Mucosa of rectum (tissue), 2 donors: ENCODE data around the gene TARM1.
"Not testable (repeated sequence)": the region's sequence is repeated elsewhere in the genome, so short reads cannot be mapped to it uniquely, and the experiment has no call there.

Experiments
- H3K27ac ChIP-seq, 2 donors: one replicate each; pipeline ENCODE4 v1.7.0; 2013; ENCODE audit warnings: inconsistent platforms in 2 of 2, low read depth in 2 of 2, low read length in 2 of 2
- H3K27me3 ChIP-seq, 2 donors: one replicate each; pipeline ENCODE4 v1.7.0; 2013; ENCODE audit warnings: low read length in 2 of 2; ENCODE audit not compliant: control insufficient read depth in 2 of 2, insufficient read depth in 2 of 2
- H3K36me3 ChIP-seq, 2 donors: one replicate each; pipeline ENCODE4 v1.7.0; 2013; ENCODE audit warnings: low read length in 2 of 2; ENCODE audit not compliant: control insufficient read depth in 2 of 2, insufficient read depth in 2 of 2
- H3K4me1 ChIP-seq, 2 donors: one replicate each; pipeline ENCODE4 v1.7.0; 2013; ENCODE audit warnings: low read length in 2 of 2, mild to moderate bottlenecking in 1 of 2; ENCODE audit not compliant: control insufficient read depth in 2 of 2, insufficient read depth in 2 of 2
- H3K4me3 ChIP-seq, 2 donors: one replicate each; pipeline ENCODE4 v1.7.0; 2013; ENCODE audit warnings: low read length in 2 of 2
- H3K9ac ChIP-seq, 2 donors: one replicate each; pipeline ENCODE4 v1.7.0; 2013; ENCODE audit warnings: low read length in 2 of 2, low read depth in 1 of 2, mild to moderate bottlenecking in 1 of 2
- H3K9me3 ChIP-seq, 2 donors: one replicate each; pipeline ENCODE4 v1.7.0; 2013; ENCODE audit warnings: low read length in 2 of 2; ENCODE audit not compliant: control insufficient read depth in 2 of 2
- donor health status: healthy.
- donor health status: Normal muscosa, but diverticular disease.

The TARM1 gene

DNA sequence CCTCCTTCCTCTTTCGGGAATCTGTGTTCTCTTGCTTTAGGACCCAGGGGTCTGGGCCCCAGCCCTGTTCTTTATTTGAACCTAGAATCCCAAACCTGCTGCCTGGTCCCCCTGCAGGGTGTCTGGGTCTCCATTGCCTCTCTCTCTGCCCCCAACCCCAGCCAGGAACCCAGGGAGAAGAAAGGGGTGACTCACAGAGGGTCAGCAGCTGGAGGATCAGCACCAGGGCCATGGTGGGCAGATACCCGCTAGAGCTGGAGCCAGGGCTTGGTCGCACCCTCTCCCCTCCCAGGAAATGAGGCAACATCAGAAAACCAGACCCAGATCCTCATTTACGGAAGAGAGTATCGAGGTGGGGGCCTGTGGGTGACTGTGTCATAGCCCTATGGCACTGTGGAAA, 19.4 kb upstream of the TARM1 start, which contains the start of gene OSCAR:
Gene OSCAR, minus strand, starts transcription at position 243 of the 400 bp plus-strand sequence. Its CDS starts 11 bp downstream, at position 232.
- no peaks in the 10 kb centered on the region for H3K9me3 ChIP-seq
- H3K36me3 ChIP-seq = peaks cover 0 to 3% of the 10 kb centered on the region in 2 donors
- no peak within 1 kb of the TSS for H3K4me3 ChIP-seq
- peaks cover 13 to 16% of the 10 kb centered on the region in 2 donors for H3K4me1 ChIP-seq
- H3K27me3 ChIP-seq = peaks cover 0 to 6% of the 10 kb centered on the region in 2 donors
- H3K9ac ChIP-seq = no peak within 1 kb of the TSS
- no peak within 1 kb of the TSS for H3K27ac ChIP-seq

DNA sequence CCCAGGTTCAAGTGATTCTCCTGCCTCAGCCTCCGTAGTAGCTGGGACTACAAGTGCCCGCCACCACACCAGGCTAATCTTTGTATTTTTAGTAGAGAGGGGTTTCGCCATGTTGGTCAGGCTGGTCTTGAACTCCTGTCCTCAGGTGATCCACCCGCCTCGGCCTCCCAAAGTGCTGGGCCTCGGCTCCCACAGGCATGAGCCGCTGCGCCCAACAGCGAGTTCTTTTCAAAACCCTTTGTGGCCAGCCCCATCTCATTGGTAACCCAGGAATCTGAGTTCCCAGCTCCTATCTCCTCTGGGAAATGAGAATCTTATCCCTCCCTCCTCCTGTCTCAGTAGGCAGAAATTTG, 18.7 kb upstream of the TARM1 start:
- H3K36me3 ChIP-seq, H3K9ac ChIP-seq, H3K4me3 ChIP-seq, H3K27me3 ChIP-seq, H3K9me3 ChIP-seq, H3K27ac ChIP-seq: not testable (repeated sequence)
- peaks cover 13 to 16% of the 10 kb centered on the region in 2 donors for H3K4me1 ChIP-seq

DNA sequence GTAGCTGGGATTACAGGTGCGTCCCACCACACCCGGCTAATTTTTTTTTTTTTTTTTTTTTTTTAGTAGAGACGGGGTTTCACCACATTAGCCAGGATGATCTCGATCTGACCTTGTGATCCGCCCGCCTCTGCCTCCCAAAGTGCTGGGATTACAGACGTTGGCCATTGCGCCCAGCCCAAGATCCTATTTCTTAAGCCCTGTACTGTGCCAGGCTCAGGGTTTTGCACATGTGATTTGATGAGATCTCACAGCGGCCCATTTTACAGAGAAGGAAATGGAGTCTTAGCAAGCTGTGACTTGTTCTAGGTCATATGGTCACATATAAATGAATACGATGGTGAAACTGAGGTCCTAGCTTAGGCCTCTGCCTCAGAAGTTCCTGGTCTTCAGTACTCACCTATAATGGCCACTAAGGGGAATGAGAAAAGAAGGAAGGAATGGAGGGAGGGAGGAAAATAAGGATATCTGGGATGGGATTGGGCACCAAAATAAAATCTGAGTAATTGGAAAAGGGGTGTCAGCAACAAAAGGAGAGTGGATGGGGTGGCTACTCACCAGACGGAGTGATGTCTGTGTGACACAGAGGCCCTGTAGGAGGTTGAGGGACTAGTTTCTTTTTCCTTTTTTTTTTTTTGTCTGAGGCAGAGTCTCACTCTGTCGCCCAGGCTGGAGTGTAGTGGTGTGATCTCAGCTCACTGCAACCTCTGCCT, 18.2 kb upstream of the TARM1 start:
- no peak overlapping the region for H3K9ac ChIP-seq
- no peak overlapping the region for H3K27ac ChIP-seq
- H3K36me3 ChIP-seq = no peaks in the 10 kb centered on the region
- H3K4me3 ChIP-seq = no peak overlapping the region
- H3K4me1 ChIP-seq = peaks cover 13 to 16% of the 10 kb centered on the region in 2 donors
- H3K9me3 ChIP-seq = no peaks in the 10 kb centered on the region
- H3K27me3 ChIP-seq = peaks cover 4 to 11% of the 10 kb centered on the region in 2 donors

DNA sequence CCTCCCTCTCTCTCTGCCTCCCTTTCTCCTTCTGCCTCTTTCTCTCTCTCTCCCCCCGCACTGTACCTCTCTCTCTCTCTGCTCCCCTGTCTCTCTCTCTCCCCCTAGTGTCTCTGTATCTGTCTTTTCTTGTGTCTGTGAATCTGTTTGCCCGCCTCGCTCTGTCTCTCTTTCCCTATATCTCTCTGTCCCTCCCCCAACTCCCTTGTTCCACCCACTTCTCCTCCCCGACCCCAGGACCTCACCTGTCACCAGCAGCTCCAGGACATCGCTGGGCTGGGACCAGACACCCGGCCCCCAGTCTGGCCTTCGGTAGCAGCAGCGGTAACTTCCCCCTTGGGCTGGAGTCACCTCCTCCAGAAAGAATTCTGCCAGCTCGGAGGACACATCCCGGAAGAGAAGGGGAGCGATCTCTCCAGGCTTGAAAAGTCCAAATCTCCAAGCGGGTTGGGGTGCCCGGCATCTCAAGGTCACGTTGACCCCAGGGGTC, 15.5 kb upstream of the TARM1 start:
- no peak overlapping the region for H3K27ac ChIP-seq
- H3K4me3 ChIP-seq = peak overlapping the region; percentile 45 to 54
- H3K9ac ChIP-seq = peak overlapping the region in 1 of 2 donors; percentile 40
- no peaks in the 10 kb centered on the region for H3K36me3 ChIP-seq
- no peaks in the 10 kb centered on the region for H3K9me3 ChIP-seq
- H3K4me1 ChIP-seq = peaks cover 4 to 6% of the 10 kb centered on the region in 2 donors
- H3K27me3 ChIP-seq = peaks cover 4 to 11% of the 10 kb centered on the region in 2 donors

DNA sequence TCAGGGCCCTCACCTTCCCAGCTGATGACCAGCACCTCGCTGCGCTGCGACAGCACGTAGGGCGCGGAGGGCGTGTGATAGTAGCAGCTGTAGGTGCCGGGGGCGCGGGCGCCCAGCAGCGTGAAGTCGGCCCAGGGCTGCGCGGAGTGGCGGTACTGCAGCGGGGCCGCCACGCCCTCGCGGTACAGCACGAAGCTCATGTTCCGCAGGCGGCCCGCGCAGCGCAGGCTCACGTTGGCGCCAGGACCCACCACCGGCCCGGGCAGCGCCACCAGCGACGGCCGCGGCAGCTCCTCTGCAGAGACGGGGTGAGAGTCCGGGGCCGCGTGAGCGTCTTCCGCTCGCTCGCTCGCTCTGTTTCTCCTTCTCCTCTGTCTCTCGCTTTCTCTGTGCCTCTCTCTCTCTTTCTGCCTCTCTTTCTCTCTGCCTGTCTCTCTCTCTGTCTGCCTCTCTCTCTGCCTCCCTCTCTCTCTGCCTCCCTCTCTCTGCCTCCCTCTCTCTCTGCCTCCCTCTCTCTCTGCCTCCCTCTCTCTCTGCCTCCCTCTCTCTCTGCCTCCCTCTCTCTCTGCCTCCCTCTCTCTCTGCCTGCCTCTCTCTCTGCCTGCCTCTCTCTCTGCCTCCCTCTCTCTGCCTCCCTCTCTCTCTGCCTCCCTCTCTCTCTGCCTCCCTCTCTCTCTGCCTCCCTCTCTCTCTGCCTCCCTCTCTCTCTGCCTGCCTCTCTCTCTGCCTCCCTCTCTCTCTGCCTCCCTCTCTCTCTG, 14.9 kb upstream of the TARM1 start:
- peak overlapping the region in 1 of 2 donors; percentile 40 for H3K9ac ChIP-seq

DNA sequence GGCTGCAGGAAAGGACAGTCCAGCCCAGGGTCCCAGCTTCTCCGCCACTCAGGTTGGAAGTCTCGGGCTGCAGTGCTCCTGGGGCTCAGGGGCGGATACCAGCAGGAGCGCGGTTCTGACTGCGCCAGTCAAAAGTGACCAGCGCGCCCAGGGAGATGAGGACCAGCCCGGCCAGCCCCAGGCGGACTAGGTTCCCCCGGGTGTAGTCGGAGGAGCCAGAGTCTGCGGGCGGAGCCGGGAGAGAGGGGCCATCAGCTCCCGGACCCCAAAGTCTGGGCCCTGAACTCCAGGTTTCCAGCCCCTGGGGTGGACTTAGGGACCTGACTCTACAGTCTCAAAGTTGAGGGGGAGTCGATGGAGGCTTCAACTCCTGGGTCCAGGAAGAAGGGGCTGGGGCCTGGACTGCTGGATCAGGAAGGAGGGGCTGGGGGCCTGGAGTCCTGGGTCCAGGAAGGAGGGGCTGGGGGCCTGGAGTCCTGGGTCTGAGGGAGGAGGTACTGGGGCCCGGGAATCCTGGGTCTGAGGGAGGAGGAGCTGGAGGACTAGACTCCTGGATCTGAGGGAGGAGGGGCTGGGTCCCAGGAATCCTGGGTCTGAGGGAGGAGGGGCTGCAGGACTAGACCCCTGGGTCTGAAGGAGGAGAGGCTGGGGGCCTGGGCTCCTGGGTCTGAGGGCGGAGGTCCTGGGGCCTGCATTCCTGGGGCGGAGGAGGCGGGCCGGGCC, 14.1 kb upstream of the TARM1 start:
- peak overlapping the region in 1 of 2 donors; percentile 19 for H3K4me3 ChIP-seq
- H3K36me3 ChIP-seq = no peaks in the 10 kb centered on the region
- peaks cover 4 to 6% of the 10 kb centered on the region in 2 donors for H3K4me1 ChIP-seq
- no peak overlapping the region for H3K27ac ChIP-seq
- H3K9ac ChIP-seq = peak overlapping the region in 1 of 2 donors; percentile 29
- peaks cover 4 to 11% of the 10 kb centered on the region in 2 donors for H3K27me3 ChIP-seq
- no peaks in the 10 kb centered on the region for H3K9me3 ChIP-seq

More for the DNA sequence above, 14.9 kb upstream of the TARM1 start:
- not testable (repeated sequence) for H3K36me3 ChIP-seq, H3K4me1 ChIP-seq, H3K27ac ChIP-seq, H3K9me3 ChIP-seq
- Histone ChIP-seq H3K27me3 (peaks cover 4 to 11% of the 10 kb centered on the region in 2 donors), H3K4me3 (peak overlapping the region; percentile 52 to 54)

DNA sequence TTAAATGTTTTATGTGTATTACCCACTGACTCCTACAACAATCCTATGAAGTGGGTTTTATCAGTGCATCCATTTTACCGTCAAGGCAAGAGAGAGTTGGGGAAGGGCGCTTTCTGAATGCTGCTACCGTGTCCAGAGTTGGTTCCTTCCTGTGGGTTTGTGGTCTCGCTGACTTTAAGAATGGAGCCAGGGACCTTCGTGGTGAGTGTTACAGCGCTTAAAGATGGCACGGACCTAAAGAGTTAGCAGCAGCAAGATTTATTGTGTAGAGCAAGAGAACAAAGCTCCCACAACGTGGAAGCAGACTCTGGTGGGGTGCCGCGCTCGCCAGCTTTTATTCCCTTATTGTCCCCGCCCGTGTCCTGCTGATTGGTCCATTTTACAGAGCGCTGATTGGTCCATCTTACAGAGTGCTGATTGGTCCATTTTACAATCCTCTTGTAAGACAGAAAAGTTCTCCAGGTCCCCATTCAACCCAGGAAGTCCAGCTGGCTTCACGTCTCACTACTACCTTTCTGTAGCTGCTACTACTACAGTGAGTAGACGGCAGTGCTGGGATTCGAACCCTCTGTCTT, 13.3 kb upstream of the TARM1 start:
- Histone ChIP-seq H3K9ac (no peak overlapping the region), H3K27ac (no peak overlapping the region), H3K4me3 (no peak overlapping the region), H3K27me3 (peaks cover 4 to 11% of the 10 kb centered on the region in 2 donors), H3K4me1 (peaks cover 4 to 6% of the 10 kb centered on the region in 2 donors), H3K36me3 (no peaks in the 10 kb centered on the region), H3K9me3 (no peaks in the 10 kb centered on the region)

DNA sequence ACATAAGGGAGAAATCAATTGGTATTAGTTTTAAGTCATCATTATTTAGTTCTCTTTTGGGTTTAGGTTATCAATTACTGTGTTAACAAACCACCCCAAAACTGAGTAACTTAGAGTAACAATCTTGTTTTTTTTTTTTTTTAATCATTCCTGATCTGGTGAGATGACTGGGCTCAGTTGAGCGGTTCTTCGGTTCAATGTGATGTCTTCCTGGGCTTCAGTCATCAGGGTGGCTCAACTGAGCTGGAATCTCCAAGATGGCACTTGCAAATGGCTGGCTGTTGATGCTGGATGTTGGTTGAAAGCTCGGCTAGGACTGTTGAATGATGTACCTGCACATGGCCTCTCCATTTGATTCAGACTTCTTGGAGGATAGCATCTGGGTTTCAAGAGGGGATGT, 3.2 kb upstream of the TARM1 start:
- Histone ChIP-seq H3K36me3 (no peaks in the 10 kb centered on the region), H3K27me3 (no peaks in the 10 kb centered on the region), H3K4me3 (no peak overlapping the region), H3K4me1 (no peaks in the 10 kb centered on the region), H3K9ac (no peak overlapping the region), H3K27ac (no peak overlapping the region), H3K9me3 (peaks cover 0 to 6% of the 10 kb centered on the region in 2 donors)

DNA sequence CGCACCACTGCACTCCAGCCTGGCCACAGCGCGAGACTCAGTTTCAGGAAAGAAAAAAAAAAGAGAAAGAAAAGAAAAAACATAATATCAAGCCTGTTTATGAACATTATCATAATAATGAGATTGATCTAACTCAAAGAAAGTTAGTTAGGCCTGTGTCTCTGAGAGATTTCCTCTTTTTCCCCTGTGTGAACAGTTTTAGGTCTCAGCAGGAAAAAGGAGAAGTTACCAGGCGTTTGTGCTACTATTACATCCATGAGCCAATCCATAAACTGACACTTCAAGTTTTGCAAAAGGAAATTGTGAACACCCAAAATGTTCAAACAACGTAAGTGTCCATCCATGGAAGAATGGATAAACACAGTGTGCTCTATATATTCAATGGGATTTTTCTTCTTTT, 3.8 kb downstream of the TARM1 start:
- H3K36me3 ChIP-seq = no peaks in the 10 kb centered on the region
- no peak overlapping the region for H3K9ac ChIP-seq
- H3K27ac ChIP-seq = no peak overlapping the region
- no peaks in the 10 kb centered on the region for H3K27me3 ChIP-seq
- peaks cover 0 to 4% of the 10 kb centered on the region in 2 donors for H3K9me3 ChIP-seq
- H3K4me3 ChIP-seq = no peak overlapping the region
- H3K4me1 ChIP-seq = no peaks in the 10 kb centered on the region
